Stimulated activated CD8-positive, alpha-beta memory T cell treated with anti-CD3 and anti-CD28 coated beads, Interleukin-15, amount 100 ng/mL, for 4 hours (primary cell): Measurements from ENCODE around the gene KAT2B.

Source experiments
- DNase-seq, 2 donors: peaks; one replicate each; pipeline ENCODE4 v3.0.0-alpha.2; 2020; ENCODE audit warnings: low read depth in 2 of 2

KAT2B gene

DNA sequence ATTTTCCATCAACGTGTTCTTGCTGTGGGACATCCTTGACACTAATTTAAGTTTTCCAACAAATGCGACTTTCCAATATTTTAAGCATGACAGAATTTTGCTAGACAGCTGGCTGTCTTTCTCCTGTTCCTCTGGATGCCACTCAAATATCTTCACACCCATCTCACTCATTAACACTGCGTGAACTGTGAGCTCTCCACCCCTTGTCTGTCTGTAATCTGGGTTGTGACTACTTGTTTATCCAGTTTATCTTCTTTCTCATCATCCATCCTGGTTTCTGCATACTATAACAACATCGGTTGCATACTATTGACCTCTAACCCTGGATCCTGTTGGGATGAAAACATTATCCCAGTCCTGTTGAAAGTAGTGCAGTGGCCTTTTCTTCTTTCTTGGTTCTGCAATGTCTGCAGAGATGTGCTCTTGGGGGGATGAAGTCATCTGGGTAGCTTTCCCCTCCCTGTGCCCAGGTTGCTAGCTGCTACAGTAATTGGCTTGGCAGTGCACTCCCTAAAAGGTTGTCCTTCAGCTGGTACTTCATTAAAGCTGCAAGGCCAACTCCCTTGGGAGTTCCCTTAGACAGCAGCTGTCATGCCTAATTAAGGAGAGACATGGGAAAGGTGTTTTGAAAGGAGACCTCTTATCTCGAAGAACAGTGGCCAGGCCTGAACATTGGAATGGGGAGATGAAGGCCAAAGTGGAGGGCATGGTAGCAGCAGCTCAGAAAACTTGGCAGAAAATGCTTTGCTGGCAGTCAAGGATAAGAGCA is 24.7 kb downstream of the KAT2B start:
- DNase-seq, result no peak

DNA sequence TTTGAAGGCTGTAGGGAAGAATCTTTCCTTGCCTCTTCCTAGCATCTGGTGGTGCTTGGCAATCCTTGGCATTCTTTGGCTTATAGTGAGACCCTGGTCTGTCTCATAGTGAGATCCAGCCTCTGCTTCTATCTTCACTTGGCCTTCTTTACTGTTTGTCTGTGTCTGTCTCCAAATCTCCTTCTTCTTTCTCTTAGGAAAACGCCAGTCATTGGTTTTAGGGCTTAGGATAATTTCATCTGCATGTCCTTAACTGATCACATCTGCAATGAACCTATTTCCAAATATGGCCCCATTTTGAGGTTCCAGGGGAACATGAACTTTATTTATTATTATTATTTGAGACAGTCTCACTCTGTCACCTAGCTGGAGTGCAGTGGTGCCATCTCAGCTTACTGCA is 25.8 kb downstream of the KAT2B start:
- DNase-seq, result no peak

DNA sequence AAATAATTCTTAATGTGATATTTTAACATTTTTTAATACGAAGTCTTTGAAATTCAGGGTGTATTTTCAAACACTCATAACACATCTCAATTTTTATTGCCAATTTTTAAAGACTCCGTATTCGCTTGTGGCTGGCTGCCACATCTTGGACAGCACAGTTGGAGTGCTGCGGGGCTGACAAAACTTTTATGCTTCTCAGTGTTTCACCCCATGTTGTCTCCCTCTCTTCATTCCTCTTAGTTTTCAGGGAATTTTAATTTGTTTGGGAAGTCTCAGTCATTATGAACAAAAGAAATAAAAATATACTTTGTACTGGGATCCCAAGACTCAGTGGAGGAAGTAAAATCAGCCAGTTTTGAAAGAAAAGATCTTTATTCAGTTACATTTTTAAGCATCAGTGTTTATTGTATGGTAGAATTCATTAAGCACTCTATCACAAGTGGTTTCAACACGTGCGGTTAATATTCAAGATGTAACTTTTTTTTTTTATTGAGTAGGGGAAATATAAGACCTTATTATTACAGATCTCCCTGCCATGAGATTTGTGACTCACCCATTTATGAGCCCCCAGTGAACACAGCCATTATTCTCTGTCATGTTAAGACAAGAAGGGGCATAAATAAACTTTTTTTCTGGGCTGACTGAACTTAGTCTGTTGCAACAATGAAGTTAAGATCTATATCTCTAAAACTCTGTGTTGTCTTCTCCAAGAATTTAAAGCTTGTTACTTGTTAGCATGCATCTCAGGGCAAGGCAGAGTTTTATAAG is 26.8 kb downstream of the KAT2B start:
- no peak for DNase-seq

DNA sequence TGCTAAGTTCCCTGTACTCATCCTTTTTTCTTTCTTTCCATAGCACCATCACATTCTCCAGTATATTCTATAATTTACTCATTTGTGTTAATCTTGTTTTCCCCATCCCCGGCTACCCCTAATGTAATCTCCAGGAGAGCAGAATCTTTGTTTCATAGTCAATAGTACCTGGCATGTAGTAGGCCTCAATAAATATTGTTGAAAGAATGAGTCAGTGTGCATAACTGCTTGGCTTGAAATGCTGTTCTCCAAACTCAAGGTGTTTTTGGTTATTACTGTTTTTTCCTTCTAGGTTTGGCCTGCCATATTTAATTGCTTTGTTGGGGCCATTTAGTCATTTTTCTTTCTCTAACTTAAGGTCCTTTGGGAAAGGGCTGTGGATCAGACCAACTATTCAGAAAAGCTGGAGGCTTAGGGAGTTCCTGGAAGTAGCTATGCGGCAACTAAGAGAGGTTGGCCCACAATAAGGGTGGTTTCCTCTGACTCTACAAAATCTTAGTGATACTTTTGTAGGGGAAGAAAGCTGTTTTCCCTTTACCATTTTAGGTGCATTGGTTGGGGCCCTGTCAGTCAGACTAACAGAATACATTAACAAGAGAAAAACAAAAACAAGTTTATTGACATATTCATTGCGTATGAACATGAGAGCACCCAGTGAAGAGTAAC is 28.4 kb downstream of the KAT2B start:
- DNase-seq, result no peak

DNA sequence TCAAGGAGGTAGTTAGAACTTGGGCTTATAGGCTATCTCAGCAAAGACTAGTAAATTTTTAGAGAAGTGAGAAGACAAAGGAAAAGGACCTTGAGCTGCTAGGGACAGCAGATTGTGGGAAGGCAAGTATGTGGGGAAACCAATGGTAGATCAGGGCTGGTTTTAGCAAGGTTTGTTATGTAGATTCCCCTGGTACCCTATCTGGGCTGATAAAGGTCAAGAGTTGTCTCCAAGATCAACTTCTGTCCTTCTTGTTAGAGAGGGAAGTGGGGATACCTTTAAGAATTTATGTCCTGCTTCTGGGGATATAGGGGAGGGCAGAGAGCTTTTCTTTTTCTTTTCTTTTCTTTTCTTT is 28.9 kb downstream of the KAT2B start:
- no peak for DNase-seq

DNA sequence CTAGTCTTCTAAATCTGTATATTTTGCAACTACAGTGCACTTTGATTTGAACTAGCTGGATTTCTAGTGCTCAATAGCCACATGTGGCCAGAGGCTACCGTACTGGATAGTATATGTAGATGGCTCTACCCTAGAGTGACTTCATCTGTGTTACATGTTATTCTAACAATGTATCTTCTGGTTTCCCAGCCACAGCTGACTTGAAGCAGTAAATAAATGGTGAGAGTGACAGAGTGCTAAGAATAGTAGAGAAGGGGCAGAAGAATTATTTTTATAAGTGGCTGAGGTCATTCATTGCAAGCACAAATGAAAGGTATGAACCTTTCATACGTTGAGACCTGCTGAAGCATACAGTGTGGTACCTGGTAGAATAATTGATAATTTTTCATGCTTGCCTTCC is 30.9 kb downstream of the KAT2B start:
- no peak for DNase-seq

DNA sequence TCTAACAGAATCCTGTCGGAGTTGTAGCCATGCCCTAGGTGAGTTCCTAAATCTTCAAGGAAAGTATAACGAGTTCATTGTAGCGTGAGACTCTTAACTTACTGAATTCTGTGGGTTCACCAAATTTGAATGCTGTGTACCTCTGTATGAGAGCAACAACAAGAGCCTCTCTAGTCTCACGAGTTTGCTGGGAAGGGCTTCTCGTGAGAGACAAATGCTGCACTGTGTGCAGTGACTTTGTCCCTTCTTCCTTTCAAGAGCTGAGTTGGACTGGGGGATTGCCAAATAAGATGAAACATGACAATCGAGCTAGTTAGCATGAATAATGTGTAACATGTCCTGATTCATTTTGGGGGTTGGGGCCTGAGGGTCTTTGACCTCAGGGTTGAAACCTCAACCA is 32.2 kb downstream of the KAT2B start:
- DNase-seq, result no peak

DNA sequence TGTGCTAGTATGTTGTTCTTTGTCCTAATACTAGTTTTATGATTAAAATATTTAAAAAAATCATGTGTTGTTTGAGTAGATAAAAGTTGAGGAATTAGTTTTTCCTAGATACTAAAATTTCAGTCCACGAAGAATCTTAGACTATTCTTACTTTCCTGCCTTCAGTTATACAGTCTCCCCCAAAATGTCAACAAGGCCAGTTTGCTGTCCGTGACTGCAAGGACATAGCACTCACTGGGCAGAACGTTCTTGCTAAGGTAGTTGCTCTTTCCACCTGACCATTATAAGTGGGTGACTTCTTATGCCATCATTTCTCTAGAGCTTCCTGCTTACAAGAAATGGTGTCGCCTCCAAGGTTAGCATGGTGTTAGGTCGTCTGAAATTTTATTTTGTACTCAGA is 32.8 kb downstream of the KAT2B start:
- no peak for DNase-seq

DNA sequence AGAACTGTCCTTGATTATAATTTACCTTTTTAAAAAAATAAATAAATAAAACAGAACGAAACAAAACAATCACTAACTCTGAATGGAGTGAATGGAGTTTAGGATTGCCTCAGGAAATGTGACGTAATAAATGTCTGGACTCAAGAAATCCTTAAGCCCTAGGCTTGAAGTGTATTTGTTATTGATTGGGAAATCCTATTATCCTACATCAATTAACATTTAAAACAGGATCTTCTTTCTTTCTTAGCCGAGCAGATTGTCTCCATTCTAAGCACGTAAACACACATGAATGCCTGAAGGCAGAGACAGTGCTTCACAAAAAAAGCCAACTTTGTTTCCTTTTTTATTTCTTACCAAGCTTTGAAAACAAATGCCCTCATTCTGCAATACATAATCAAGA is 33.4 kb downstream of the KAT2B start:
- DNase-seq, result no peak

DNA sequence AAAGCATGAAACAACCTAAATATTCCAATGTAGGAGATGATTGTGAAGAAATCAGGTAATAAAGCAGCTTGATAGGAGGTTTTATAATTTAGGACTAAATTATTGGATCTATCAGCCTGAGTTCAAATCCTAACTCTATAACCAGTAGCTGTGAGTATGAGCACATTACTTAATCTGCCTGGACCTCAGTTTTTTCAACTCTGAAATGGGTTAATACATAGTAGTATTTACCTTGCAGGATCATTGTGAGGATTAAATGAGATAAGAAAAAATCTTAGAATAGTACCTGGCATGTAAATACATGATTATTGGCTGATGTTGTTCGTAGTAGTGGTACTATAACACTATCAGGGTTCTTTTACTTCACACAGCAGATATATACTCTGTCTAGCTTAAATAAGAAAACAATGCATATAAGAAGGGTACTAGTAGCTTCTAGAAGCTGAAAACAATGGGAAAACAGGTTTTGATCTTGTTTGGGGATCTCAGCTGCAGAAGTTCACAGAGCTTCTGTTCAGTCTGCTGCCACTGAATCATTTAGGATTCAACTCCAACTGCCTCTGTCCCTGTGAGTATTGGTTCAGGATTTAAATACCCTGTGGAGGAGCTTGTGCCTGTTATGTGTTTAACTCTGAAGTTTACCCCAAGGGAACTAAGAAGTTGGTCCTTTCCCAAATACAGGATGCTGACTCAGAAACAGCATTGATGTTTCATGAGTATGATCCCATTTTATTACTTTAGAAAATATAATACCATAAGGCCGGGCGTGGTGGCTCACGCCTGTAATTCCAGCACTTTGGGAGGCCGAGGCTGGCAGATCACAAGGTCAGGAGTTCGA is 34.2 kb downstream of the KAT2B start:
- no peak for DNase-seq

DNA sequence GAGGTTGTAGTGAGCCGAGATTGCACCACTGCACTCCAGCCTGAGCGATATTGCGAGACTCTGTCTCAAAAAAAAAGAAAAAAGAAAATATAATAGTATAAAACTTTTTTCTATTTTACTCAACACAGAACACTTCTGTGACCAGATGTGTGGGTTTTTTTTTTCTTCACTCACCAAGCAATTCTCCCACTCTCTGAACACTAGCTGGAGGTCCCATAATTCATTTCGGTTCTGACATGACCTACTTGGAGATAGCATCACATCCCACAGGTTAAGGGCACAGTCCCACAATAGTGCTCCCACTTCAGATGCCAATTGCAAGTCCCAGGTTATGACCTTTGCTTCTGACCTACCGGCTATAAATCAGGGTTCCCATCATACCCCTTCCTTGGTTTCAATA is 35.0 kb downstream of the KAT2B start:
- no peak for DNase-seq

DNA sequence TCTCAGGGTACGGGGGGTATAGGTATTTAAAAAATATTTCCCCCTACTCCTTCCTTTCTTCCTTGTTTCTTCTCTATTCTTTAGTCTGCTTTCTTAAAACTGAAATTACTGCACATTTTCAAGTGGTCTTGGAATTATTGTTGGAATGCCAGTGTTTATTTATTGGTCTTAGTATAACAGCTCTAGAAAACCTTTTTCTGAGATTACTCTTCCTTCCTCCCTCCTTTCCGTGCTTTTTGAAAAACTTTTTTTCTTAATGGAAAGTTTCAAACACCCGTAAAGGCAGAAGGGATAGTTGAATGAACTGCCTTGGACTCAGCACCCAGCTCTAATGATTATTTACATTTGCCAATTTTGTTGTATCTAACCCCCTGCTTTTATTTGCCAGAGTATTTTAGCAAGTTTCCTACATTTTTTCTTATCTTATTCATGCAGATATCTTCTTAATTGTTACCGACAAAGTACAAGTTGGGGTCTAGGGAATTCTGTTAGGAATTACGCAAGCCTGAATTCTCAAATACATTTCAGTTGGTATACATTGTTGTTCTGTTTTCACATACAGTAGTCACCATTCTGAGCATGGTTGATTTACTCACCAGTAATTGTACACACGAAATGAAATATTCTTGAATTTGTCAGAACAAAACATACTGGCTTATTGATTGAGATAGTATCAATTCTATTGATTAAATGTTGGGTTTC is 36.2 kb downstream of the KAT2B start:
- no peak for DNase-seq

DNA sequence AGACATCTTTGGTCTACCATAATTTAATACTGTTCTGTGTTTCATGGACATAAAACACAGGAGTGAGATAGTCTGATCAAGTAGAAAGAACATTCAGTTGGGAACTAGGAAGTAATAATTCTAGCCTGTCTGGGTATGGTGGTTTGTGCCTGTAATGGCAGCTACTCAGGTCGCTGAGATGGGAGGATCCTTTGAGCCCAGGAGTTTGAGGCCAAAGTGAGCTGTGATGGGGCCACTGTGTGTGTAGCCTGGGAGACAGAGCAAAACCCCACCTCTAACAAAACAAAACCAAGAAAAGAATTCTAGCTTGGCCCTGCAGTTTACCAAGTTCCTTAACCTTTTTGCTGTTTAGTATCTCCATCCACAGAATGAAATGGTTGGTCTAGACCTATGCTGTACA is 36.8 kb downstream of the KAT2B start:
- DNase-seq, result no peak

DNA sequence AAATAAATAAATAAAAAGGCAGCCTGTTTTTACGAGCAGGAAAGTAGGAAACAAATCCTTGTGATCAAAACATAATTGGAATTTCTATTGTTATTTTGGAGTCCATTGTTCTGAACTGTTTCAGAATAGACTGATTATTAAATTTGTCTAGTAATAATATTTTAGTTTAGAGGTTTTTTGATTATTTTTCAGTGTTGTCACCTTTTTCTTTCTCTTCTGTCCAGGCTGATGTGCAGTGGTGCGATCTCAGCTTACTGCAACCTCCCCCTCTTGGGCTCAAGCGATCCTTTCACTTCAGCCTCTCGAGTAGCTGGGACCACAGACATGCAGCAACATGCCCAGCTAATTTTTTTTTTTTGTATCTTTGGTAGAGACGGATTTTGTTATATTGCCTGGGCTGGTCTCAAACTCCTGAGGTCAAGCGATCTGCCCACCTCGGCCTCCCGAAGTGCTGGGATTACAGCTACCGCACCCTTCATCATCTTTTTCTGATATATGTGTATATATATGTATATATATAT is 38.0 kb downstream of the KAT2B start:
- DNase-seq, result no peak

DNA sequence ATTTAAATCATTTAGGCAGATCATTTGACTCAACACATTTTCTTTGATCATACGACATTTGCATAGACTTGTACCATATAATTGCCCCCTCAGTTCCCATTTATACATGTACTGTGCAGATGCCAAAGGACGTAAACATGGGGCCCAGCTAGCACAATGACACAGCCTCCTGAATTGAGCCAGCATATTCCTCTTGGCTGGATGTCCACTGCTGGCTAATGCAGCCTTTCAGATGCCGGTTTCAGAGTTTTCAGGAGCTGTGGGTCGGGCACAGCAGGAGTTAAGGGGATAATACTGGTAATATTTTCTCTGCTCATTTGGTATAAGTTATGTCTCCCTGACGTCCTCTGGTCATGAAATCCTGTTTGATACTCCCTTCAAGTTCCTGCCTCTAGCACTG is 39.4 kb downstream of the KAT2B start:
- DNase-seq, result no peak

DNA sequence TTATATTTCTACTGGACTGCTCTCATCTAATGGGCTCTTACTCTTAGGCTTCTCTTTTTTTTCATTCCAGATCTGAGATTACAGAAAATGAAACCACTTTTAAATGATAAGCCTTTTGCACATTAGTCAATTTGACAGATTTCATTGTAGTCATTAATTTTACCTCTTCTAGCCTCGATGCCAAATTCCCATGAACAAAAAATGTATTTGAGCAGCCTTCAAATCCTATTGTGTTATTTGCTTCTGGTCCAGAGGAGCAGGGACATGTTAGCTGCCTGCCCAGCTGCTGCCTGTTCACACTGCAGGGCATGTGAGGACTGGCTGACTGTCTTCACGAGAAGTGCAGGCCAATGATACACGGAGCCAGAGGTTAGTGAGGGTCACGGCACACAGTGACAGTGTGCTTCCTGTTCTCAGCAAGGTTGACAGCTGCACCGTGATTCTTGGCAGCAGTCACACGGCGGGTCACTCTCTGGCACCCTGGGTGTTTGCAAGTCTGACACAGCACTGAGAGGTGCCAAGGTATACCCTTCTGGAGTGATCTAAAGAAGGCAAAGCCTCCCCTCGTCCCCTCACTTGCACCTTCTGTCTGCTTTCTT is 40.8 kb downstream of the KAT2B start:
- DNase-seq, result no peak

DNA sequence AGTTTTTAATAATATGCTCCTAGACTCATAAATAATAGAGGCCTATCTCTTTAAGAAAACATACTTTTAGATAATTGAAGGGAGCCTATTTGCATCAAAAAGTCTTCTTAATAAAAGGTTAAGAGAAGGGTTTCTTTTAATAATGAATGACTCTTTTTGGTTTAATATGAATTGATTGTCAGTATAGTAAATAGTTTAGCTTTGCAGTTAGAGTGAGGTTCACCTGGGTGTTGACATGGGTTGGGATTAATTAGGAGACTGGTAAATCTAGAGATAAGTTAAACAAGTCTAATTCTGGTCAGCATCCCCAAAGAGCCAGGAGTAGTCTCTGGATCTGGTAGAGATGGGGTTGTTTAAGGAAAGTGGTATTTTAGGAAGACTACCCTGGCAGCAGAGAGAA is 43.0 kb downstream of the KAT2B start:
- DNase-seq, result no peak

DNA sequence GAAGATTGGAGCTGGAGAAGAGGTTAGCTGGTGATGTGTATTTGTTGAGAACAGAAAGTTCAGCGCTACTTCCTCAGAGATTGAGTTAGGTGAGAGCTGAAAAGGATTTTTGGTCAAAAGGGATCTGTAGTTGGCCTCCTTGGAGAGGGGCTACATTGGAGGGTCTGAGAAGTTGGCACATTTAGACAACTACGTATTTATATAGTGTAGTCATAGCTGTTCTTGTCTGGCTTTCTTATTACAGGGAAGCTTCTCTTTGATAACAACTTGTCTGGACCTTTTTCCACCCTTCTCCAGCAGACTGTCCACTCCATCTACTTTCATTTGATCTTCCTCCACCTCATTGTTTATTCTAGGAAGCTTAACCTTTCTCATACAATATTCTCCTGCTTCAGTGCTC is 43.7 kb downstream of the KAT2B start:
- DNase-seq, result no peak

DNA sequence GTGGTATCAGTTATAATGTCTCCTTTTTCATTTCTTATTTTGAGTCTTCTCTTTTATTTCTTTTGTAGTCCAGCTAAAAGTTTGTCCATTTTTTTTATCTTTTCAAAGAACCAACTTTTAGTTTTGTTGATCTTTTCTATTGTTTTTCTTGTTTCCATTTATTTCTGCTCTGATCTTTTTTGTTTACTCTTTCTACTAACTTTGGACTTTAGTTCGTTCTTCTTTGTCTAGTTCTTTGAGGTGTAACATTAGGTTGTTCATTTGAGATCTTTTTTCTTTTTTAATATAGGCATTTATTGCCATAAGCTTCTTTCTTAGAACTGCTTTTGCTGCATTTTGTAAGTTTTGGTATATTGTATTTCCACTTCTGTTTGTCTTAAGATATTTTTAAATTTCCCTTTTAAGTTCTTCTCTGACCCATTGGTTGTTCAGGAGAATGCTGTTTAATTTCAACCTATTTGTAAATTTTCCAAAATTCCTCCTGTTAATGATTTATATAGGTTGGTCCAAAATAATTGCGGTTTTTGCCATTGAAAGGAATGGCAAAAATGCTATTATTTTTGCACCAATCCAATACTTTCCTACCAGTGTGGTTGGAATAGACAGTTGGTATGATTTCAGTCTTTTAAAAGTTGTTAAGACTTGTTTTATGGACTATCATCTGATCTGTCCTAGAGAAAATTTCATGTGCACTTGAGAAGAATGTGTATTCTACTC is 51.2 kb downstream of the KAT2B start:
- DNase-seq, result no peak

DNA sequence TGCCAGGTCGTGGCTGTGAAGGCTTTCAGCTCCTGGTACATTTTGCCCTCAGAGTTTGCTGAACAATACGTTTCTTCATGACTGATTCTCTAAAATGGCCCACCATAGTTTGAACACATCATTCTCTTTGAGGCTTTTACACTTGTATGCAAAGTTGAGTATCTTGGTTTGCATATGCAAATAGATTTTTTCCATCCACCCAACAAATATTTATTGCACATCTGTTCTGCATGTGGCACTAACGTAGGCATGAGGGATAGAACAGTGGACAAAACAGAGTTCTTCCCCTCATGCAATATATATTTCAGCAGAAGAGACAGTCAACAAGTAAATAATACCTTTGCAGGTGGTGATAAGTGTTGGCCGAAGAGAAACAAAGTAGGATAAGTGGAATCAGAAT is 55.2 kb downstream of the KAT2B start:
- DNase-seq, result no peak
